Endothelial cell of umbilical vein (primary cell): ENCODE measurements around the gene SUDS3. TPM values are rescaled to one million over a fixed set of nuclear protein-coding genes. Genes with fewer than 3 reads are reported as not detected.

Experiments
- BruUV-seq: library from RNA; stranded (reverse); fragments of 400-500 nt; replicated peaks from 2 replicates; lab custom pipeline; 2021; lab: Mats Ljungman, UMichigan
- CTCF ChIA-PET: fragments of 300-600, 350-600 bp; sonication (Branson Sonifier 250); formaldehyde crosslinking; loops from one replicate; lab custom pipeline; 2021; ENCODE audit warnings: antibody characterized with exemption, inconsistent platforms; lab: Charles Lee
- POLR2A ChIA-PET: fragments of 300-600, 350-600 bp; sonication (Branson Sonifier 250); formaldehyde crosslinking; loops from one replicate; lab custom pipeline; 2021; ENCODE audit warnings: antibody characterized with exemption, inconsistent platforms; lab: Charles Lee
- DNase-seq: peaks from one replicate; pipeline ENCODE4 v3.0.0-alpha.2; 2011; ENCODE audit warnings: low read depth, low spot score
- FAIRE-seq: peaks from 2 replicates; lab custom pipeline; 2011; peaks lifted over from hg19 to GRCh38; lab: Jason Lieb, UNC
- H2AFZ ChIP-seq: 2 replicates; pipeline ENCODE4 v1.6.0; 2012; ENCODE audit warnings: low read depth, low read length, control low read depth, inconsistent platforms
- H3K27ac ChIP-seq: 2 replicates; pipeline ENCODE4 v1.5.1; 2011; ENCODE audit warnings: low read depth, mild to moderate bottlenecking, control low read depth, low read length, moderate library complexity; ENCODE audit not compliant: insufficient read depth
- H3K27me3 ChIP-seq, 2 experiments: 2 replicates each; pipeline versions ENCODE4 v1.6.0 to v1.6.1; 2011; ENCODE audit warnings: low read length in 2 of 2, mixed read lengths in 1 of 2; ENCODE audit not compliant: control insufficient read depth in 2 of 2, insufficient read depth in 2 of 2
- H3K36me3 ChIP-seq, 2 experiments: 2 replicates in 1 of 2; 3 replicates in 1 of 2; pipeline ENCODE4 v1.5.1; 2011; ENCODE audit warnings: low read length in 2 of 2, mild to moderate bottlenecking in 1 of 2, moderate library complexity in 1 of 2; ENCODE audit not compliant: control insufficient read depth in 2 of 2, insufficient read depth in 2 of 2; ENCODE audit errors: extremely low read depth in 1 of 2
- H3K4me1 ChIP-seq: 3 replicates; pipeline ENCODE4 v1.5.1; 2011; ENCODE audit warnings: mild to moderate bottlenecking, low read length; ENCODE audit not compliant: control insufficient read depth, insufficient read depth; ENCODE audit errors: extremely low read depth
- H3K4me2 ChIP-seq: 2 replicates; pipeline ENCODE4 v1.6.1; 2011; ENCODE audit warnings: low read length, control low read depth, mixed read lengths; ENCODE audit not compliant: insufficient read depth
- H3K4me3 ChIP-seq, 3 experiments: fragments of 200-600 bp in 1 of 3; sonication (generic), shearing (Covaris generic) in 1 of 3; replicated peaks in 1 of 3; 2 replicates each; pipeline ENCODE4 v1.5.1; 2011 to 2016; ENCODE audit warnings: control low read depth in 3 of 3, low read length in 3 of 3, mild to moderate bottlenecking in 2 of 3, inconsistent platforms in 1 of 3, low read depth in 1 of 3, moderate library complexity in 1 of 3; ENCODE audit not compliant: insufficient read depth in 1 of 3
- H3K79me2 ChIP-seq: 2 replicates; pipeline ENCODE4 v1.6.0; 2012; ENCODE audit warnings: low read length, inconsistent platforms; ENCODE audit not compliant: control insufficient read depth, insufficient read depth
- H3K9ac ChIP-seq: replicated peaks from 2 replicates; pipeline ENCODE3; 2011; ENCODE audit warnings: low read length, control low read depth; ENCODE audit not compliant: insufficient read depth; ENCODE audit errors: extremely low read depth
- H3K9me1 ChIP-seq: replicated peaks from 3 replicates; pipeline ENCODE4 v1.6.0; 2011; ENCODE audit warnings: mild to moderate bottlenecking, low read length; ENCODE audit not compliant: control insufficient read depth, insufficient read depth; ENCODE audit errors: extremely low read depth
- H3K9me3 ChIP-seq: replicated peaks from 2 replicates; pipeline ENCODE4 v1.5.1; 2012; ENCODE audit warnings: low read length, inconsistent platforms; ENCODE audit not compliant: control insufficient read depth, insufficient read depth
- H4K20me1 ChIP-seq: replicated peaks from 2 replicates; pipeline ENCODE3; 2011; ENCODE audit warnings: mild to moderate bottlenecking, low read length; ENCODE audit not compliant: control insufficient read depth, insufficient read depth; ENCODE audit errors: extremely low read depth
- EZH2 ChIP-seq: IDR thresholded peaks from 2 replicates; pipeline ENCODE4 v1.6.1; 2012; ENCODE audit warnings: borderline replicate concordance, low read depth, mild to moderate bottlenecking, moderate library complexity, low read length, inconsistent platforms; ENCODE audit not compliant: severe bottlenecking
- FOS ChIP-seq: IDR thresholded peaks from 2 replicates; pipeline ENCODE4 v1.6.1; 2011; ENCODE audit warnings: mild to moderate bottlenecking, low read length, moderate library complexity, borderline replicate concordance; ENCODE audit not compliant: insufficient read depth
- GATA2 ChIP-seq: IDR thresholded peaks from 2 replicates; pipeline ENCODE4 v1.7.0; 2011; ENCODE audit warnings: low read depth, mild to moderate bottlenecking, moderate library complexity, mixed read lengths, low read length; ENCODE audit not compliant: insufficient read length, insufficient read depth
- JUN ChIP-seq: IDR thresholded peaks from 2 replicates; pipeline ENCODE4 v1.6.1; 2011; ENCODE audit warnings: borderline replicate concordance, low read depth; ENCODE audit not compliant: insufficient read length, insufficient read depth
- MYC ChIP-seq: IDR thresholded peaks from one replicate; pipeline ENCODE4 v1.6.1; 2011; ENCODE audit warnings: mild to moderate bottlenecking, low read depth, low read length
- POLR2A ChIP-seq: IDR thresholded peaks from 2 replicates; pipeline ENCODE4 v1.6.1; 2012; ENCODE audit warnings: low read depth, mild to moderate bottlenecking, control low read depth, low read length
- POLR2AphosphoS5 ChIP-seq: IDR thresholded peaks from 2 replicates; pipeline ENCODE4 v1.6.1; 2012; ENCODE audit warnings: low read depth, mild to moderate bottlenecking, control low read depth, low read length, moderate library complexity; ENCODE audit not compliant: insufficient read depth
- dilution Hi-C: fragments of 300-500 bp; cut with MboI; formaldehyde crosslinking; loops from one replicate; pipeline ENCODE4 v1.15.0; 2019; ENCODE audit warnings: low sequenced_read_pairs; ENCODE audit not compliant: extremely low pct_ligation_motif_present
- intact Hi-C: fragments of 100-400 bp; cut with micrococcal nuclease; formaldehyde crosslinking; loops from one replicate; pipeline ENCODE4 v1.10.0; 2022
- polyA plus RNA-seq, 4 experiments: library from polyadenylated mRNA; depleted of rRNA in 3 of 4; stranded (reverse) in 3 of 4; unstranded in 1 of 4; fragments of >200 nt; gene quantifications; 2 replicates each; pipeline versions ENCODE4 v1.2.1 to v1.2.3, GENCODE V29; 2011 to 2012; ENCODE audit warnings: missing spikeins in 1 of 4
- total RNA-seq: library from RNA; stranded (reverse); gene quantifications from 2 replicates; pipeline ENCODE4 v1.2.3, GENCODE V29; 2021
- TF ChIP-seq, protein P1 (sequence below), 2 donors: IDR thresholded peaks; 1 replicate in 1 of 2; 2 replicates in 1 of 2; pipeline ENCODE4 v1.5.1; 2011; ENCODE audit warnings: low read length in 2 of 2, mild to moderate bottlenecking in 2 of 2, moderate library complexity in 2 of 2, control low read depth in 1 of 2, inconsistent platforms in 1 of 2, low read depth in 1 of 2; ENCODE audit not compliant: insufficient read depth in 1 of 2; ENCODE audit errors: extremely low read depth in 1 of 2
- TF ChIP-seq, protein P2 (sequence below): IDR thresholded peaks from 2 replicates; pipeline ENCODE4 v1.6.1; 2011; ENCODE audit not compliant: insufficient read depth, insufficient read length

Gene SUDS3
- total and polyA plus RNA-seq, 2 donors (not counting 3 experiments of a cell fraction or from before 2014, with no cell fraction given): 16.9 to 27.4 TPM

DNA sequence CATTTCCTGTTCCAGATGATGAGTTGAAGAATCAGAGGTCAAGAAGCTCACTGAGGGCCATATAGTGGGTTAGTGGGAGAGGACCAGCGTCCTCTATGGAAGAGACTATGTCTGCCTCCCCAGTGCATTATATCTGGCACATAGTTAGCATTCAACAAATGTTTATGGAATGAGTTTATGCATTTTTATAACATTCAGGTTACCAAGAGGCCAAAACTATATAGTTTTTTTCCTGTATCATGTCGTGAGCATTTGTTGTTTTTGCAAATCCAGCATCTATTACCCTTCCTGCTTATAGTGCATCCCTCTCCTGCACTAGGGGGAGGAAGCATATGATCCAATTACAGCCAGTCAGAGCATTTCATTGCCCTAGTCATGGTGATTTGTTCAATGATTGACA is 60.6 kb downstream of the SUDS3 start:
- no peaks in the 10 kb centered on the region for H3K36me3 ChIP-seq
- DNase-seq (no peak), FAIRE-seq (no peak)
- H3K79me2 ChIP-seq: no peaks in the 10 kb centered on the region
- H3K4me2 ChIP-seq: no peak overlapping the region
- no TSS peak for BruUV-seq
- intact Hi-C loops (no loop called here), dilution Hi-C loops (no loop called here)
- no peak overlapping the region for H3K9ac ChIP-seq
- TF ChIP-seq, protein P1, sequence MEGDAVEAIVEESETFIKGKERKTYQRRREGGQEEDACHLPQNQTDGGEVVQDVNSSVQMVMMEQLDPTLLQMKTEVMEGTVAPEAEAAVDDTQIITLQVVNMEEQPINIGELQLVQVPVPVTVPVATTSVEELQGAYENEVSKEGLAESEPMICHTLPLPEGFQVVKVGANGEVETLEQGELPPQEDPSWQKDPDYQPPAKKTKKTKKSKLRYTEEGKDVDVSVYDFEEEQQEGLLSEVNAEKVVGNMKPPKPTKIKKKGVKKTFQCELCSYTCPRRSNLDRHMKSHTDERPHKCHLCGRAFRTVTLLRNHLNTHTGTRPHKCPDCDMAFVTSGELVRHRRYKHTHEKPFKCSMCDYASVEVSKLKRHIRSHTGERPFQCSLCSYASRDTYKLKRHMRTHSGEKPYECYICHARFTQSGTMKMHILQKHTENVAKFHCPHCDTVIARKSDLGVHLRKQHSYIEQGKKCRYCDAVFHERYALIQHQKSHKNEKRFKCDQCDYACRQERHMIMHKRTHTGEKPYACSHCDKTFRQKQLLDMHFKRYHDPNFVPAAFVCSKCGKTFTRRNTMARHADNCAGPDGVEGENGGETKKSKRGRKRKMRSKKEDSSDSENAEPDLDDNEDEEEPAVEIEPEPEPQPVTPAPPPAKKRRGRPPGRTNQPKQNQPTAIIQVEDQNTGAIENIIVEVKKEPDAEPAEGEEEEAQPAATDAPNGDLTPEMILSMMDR (IDR thresholded peaks at IDR 0.05; ENCODE audit: extremely low read depth in 1 of 2, insufficient read depth in 1 of 2, low read depth in 1 of 2, low read length in 2 of 2): no peak
- no peaks in the 10 kb centered on the region for H4K20me1 ChIP-seq
- no peaks in the 10 kb centered on the region for H3K27me3 ChIP-seq
- H2AFZ ChIP-seq: no peak overlapping the region
- no peak overlapping the region for H3K27ac ChIP-seq
- H3K9me3 ChIP-seq: no peaks in the 10 kb centered on the region
- H3K4me1 ChIP-seq: no peaks in the 10 kb centered on the region
- H3K9me1 ChIP-seq: no peaks in the 10 kb centered on the region
- ChIA-PET POLR2A (no interaction called here), CTCF (interaction anchor here (1.3 to 1.8 kb wide), 3 partner anchors 10 to 976 kb away, joined by 5 to 9 read pairs (median 6); no protein-coding TSS in a partner anchor)
- no peak overlapping the region for H3K4me3 ChIP-seq

DNA sequence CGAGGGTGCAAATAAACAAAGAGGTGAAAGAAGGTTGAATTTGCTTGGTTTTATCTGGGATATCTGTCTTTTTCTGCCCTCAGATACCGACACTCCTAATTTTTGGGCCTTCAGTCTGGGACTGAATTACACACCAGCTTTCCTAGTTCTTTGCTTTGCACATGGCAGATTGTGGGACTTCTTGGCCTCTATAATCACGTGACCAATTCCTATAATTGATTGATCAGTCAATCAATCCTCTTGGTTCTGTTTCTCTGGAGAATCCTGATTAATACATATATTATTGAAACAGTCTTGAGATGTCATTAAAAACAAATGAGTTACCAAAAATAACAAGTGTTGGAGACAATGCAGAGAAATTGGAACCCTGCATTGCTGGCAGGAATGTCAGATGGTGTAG is 62.7 kb downstream of the SUDS3 start:
- CTCF ChIA-PET: interaction anchor here (1.2 kb wide), 1 partner anchor 63 kb away, joined by 3 read pairs; the partner anchor contains the start of gene SUDS3
- H3K4me3 ChIP-seq: no peak overlapping the region
- no peaks in the 10 kb centered on the region for H3K4me1 ChIP-seq
- POLR2A ChIA-PET: no interaction called here
- intact Hi-C loops (no loop called here), dilution Hi-C loops (no loop called here)
- H3K4me2 ChIP-seq: no peak overlapping the region
- no TSS peak for BruUV-seq
- H4K20me1 ChIP-seq: no peaks in the 10 kb centered on the region
- TF ChIP-seq, protein P1 (IDR thresholded peaks at IDR 0.05; ENCODE audit: extremely low read depth in 1 of 2, insufficient read depth in 1 of 2, low read depth in 1 of 2, low read length in 2 of 2): no peak
- no peak for TF ChIP-seq MYC
- no peak for TF ChIP-seq FOS
- TF ChIP-seq, protein P2, sequence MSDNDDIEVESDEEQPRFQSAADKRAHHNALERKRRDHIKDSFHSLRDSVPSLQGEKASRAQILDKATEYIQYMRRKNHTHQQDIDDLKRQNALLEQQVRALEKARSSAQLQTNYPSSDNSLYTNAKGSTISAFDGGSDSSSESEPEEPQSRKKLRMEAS: no peak
- TF ChIP-seq EZH2: no peak
- no peak for TF ChIP-seq GATA2
- TF ChIP-seq POLR2A: no peak
- TF ChIP-seq JUN: no peak
- no peak for TF ChIP-seq POLR2AphosphoS5
- H3K79me2 ChIP-seq: no peaks in the 10 kb centered on the region
- no peak overlapping the region for H2AFZ ChIP-seq
- no peaks in the 10 kb centered on the region for H3K36me3 ChIP-seq
- H3K27ac ChIP-seq: no peak overlapping the region
- DNase-seq (no peak), FAIRE-seq (no peak)
- H3K9ac ChIP-seq: no peak overlapping the region
- no peaks in the 10 kb centered on the region for H3K27me3 ChIP-seq
- H3K9me1 ChIP-seq: no peaks in the 10 kb centered on the region
- H3K9me3 ChIP-seq: no peaks in the 10 kb centered on the region
